Hematopoietic multipotent progenitor cell treated with erythropoietin and hydrocortisone succinate and interleukin-3 and kit ligand, for 17 days (in vitro differentiated cells): ENCODE measurements around the gene GPBAR1.
A peak's percentile ranks its signal among the peaks of the same experiment; 100 is the strongest.

Source experiments
- DNase-seq: peaks from one replicate; pipeline ENCODE4 v3.0.0-alpha.2; 2015; ENCODE audit warnings: low spot score

GPBAR1 gene

GRCh38 chr2:218244665-218245064 is 16.1 kb upstream of the GPBAR1 start:
- DNase-seq: no peak

GRCh38 chr2:218245214-218245613 is 15.6 kb upstream of the GPBAR1 start:
- DNase-seq: no peak

- no peak for DNase-seq
Measured at GRCh38 chr2:218249691-218250090, 11.1 kb upstream of the GPBAR1 start.

GRCh38 chr2:218252509-218253231 is 8.1 kb upstream of the GPBAR1 start:
- no peak for DNase-seq

- no peak for DNase-seq
Measured at GRCh38 chr2:218253232-218253625, 7.6 kb upstream of the GPBAR1 start.

- no peak for DNase-seq
Measured at GRCh38 chr2:218255446-218255845, 5.4 kb upstream of the GPBAR1 start.

- no peak for DNase-seq
Measured at GRCh38 chr2:218256612-218257350, 4.0 kb upstream of the GPBAR1 start.

- DNase-seq: peak; percentile 62
Measured at GRCh38 chr2:218257390-218257981, 3.3 kb upstream of the GPBAR1 start.

GRCh38 chr2:218259099-218259961 is 1.5 kb upstream of the GPBAR1 start:
- DNase-seq: no peak

- DNase-seq: no peak
Measured at GRCh38 chr2:218260166-218260565, 649 bp upstream of the GPBAR1 start.

- DNase-seq: no peak
Measured at GRCh38 chr2:218261423-218262236, 815 bp downstream of the GPBAR1 start.

GRCh38 chr2:218262237-218262600 is 1.4 kb downstream of the GPBAR1 start:
- no peak for DNase-seq

GRCh38 chr2:218262631-218263586 is 2.1 kb downstream of the GPBAR1 start:
- DNase-seq: no peak

GRCh38 chr2:218263817-218264641 is 3.2 kb downstream of the GPBAR1 start:
- no peak for DNase-seq

- DNase-seq: no peak
Measured at GRCh38 chr2:218264773-218265561, 4.2 kb downstream of the GPBAR1 start.

- no peak for DNase-seq
Measured at GRCh38 chr2:218265626-218266025, 4.8 kb downstream of the GPBAR1 start.

GRCh38 chr2:218266316-218266979 is 5.6 kb downstream of the GPBAR1 start:
- no peak for DNase-seq

GRCh38 chr2:218267259-218267658 is 6.4 kb downstream of the GPBAR1 start:
- DNase-seq: no peak
